ENCODE measurements around the gene FOXP2. TPM values are rescaled to one million over a fixed set of nuclear protein-coding genes. Genes with fewer than 3 reads are reported as not detected.

Gene FOXP2
- total and polyA plus RNA-seq, 10 donors, result 0.09 to 5.9 (median 1.3) TPM

- Histone ChIP-seq H3K27me3 (replicated peaks in 1 of 7) (no peaks in the 10 kb centered on the region), H3K27ac (no peak overlapping the region), H3K9me3 (no peaks in the 10 kb centered on the region), H3K4me1 (no peaks in the 10 kb centered on the region), H3K36me3 (no peaks in the 10 kb centered on the region), H3K4me3 (no peak overlapping the region)
- no peak for TF ChIP-seq POLR2A (IDR thresholded peaks at IDR 0.05)
- no peak for TF ChIP-seq POLR2AphosphoS5 (IDR thresholded peaks at IDR 0.05)
- no peak for TF ChIP-seq CTCF (IDR thresholded peaks at IDR 0.05 in 8 of 11, conservative IDR thresholded peaks at IDR 0.05 in 3 of 11)
- intact Hi-C loops (cut with DNase I; ENCODE audit: low total_unique reads), result no loop called here
- no peak for DNase-seq
- WGBS, 5 donors, result 84 to 94% (median 84%) methylated on average over 2 of the region's 2 CpGs
Observed at GRCh38 chr7:114450431-114450830, 35.8 kb downstream of the FOXP2 start.

- H3K4me3 ChIP-seq, result no peak overlapping the region
- WGBS, 5 donors, result 91 to 98% (median 95%) methylated on average over 12 of the region's 12 CpGs
- H3K36me3 ChIP-seq, result no peaks in the 10 kb centered on the region
- DNase-seq, result no peak
- no peaks in the 10 kb centered on the region for H3K9me3 ChIP-seq
- H3K4me1 ChIP-seq, result no peaks in the 10 kb centered on the region
- no peaks in the 10 kb centered on the region for H3K27me3 ChIP-seq (replicated peaks in 1 of 7)
- intact Hi-C loops (cut with DNase I; ENCODE audit: low total_unique reads), result no loop called here
- TF ChIP-seq POLR2AphosphoS5 (IDR thresholded peaks at IDR 0.05) (no peak), CTCF (IDR thresholded peaks at IDR 0.05 in 8 of 11, conservative IDR thresholded peaks at IDR 0.05 in 3 of 11) (no peak), POLR2A (IDR thresholded peaks at IDR 0.05) (no peak)
- H3K27ac ChIP-seq, result no peak overlapping the region
Observed at GRCh38 chr7:114459574-114459973, 45.0 kb downstream of the FOXP2 start.

- intact Hi-C loops (cut with DNase I; ENCODE audit: low total_unique reads), result no loop called here
- H3K27ac ChIP-seq, result no peak overlapping the region
- H3K4me3 ChIP-seq, result no peak overlapping the region
- WGBS, 5 donors, result 74 to 86% (median 78%) methylated on average over 2 of the region's 2 CpGs
- TF ChIP-seq POLR2A (IDR thresholded peaks at IDR 0.05) (no peak), CTCF (IDR thresholded peaks at IDR 0.05 in 8 of 11, conservative IDR thresholded peaks at IDR 0.05 in 3 of 11) (no peak), POLR2AphosphoS5 (IDR thresholded peaks at IDR 0.05) (no peak)
- H3K4me1 ChIP-seq, result no peaks in the 10 kb centered on the region
- no peaks in the 10 kb centered on the region for H3K27me3 ChIP-seq (replicated peaks in 1 of 7)
- H3K36me3 ChIP-seq, result no peaks in the 10 kb centered on the region
- H3K9me3 ChIP-seq, result no peaks in the 10 kb centered on the region
- DNase-seq, result no peak
Observed at GRCh38 chr7:114460021-114460420, 45.4 kb downstream of the FOXP2 start.

GRCh38 chr7:114466917-114467316 lies 52.3 kb downstream of the FOXP2 start:
- Histone ChIP-seq H3K27ac (no peak overlapping the region), H3K4me1 (no peaks in the 10 kb centered on the region), H3K4me3 (no peak overlapping the region), H3K9me3 (no peaks in the 10 kb centered on the region), H3K36me3 (no peaks in the 10 kb centered on the region), H3K27me3 (replicated peaks in 1 of 7) (no peaks in the 10 kb centered on the region)
- TF ChIP-seq CTCF (IDR thresholded peaks at IDR 0.05 in 8 of 11, conservative IDR thresholded peaks at IDR 0.05 in 3 of 11) (no peak), POLR2AphosphoS5 (IDR thresholded peaks at IDR 0.05) (no peak), POLR2A (IDR thresholded peaks at IDR 0.05) (no peak)
- intact Hi-C loops (cut with DNase I; ENCODE audit: low total_unique reads), result no loop called here
- no peak for DNase-seq
